Kidney glomerular epithelial cell (primary cell): ENCODE measurements around the gene ST8SIA5.
"Not testable (repeated sequence)": the region's sequence is repeated elsewhere in the genome, so short reads cannot be mapped to it uniquely, and the experiment has no call there.

Experiments used
- DNase-seq: peaks from one replicate; lab custom pipeline; 2025; lab: John Stamatoyannopoulos, UW

The ST8SIA5 gene, protein sequence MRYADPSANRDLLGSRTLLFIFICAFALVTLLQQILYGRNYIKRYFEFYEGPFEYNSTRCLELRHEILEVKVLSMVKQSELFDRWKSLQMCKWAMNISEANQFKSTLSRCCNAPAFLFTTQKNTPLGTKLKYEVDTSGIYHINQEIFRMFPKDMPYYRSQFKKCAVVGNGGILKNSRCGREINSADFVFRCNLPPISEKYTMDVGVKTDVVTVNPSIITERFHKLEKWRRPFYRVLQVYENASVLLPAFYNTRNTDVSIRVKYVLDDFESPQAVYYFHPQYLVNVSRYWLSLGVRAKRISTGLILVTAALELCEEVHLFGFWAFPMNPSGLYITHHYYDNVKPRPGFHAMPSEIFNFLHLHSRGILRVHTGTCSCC

DNA sequence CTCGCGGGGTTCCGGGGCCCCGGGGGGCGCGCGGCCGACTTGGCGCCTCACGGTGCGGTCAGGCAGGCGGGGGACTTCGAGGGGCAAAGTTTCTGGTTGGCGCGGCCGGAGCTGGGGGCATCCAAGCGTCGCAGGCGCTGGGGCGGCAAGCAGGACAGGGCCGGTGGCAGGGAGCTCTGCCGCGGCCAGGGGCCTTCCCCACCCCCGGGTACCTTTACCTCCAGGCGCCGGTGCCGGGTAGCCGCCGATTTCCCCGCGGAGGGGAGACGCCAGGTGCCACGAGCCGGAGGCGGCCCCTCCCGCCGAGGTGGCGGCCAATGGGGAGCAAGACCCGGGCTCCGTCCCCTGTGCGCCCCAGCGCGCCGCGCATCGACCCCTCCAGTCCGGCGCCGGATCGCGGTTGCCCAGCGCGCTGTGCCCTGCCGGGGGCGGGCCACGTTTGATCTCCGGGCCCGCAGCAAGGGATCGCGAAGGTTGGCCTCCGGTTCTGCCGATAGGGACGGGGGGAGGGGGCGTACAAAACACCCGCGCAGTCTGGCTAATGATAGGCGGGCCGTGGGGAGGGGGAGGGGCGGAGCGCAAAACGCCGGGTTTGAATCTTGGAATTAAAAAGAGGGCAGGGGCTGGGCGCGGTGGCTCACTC, at the start of gene ST8SIA5:
Gene ST8SIA5 (minus strand): TSS at position 495 of the 643 bp plus-strand sequence. CDS start 545 bp downstream, outside the sequence.
- DNase-seq = no peak

DNA sequence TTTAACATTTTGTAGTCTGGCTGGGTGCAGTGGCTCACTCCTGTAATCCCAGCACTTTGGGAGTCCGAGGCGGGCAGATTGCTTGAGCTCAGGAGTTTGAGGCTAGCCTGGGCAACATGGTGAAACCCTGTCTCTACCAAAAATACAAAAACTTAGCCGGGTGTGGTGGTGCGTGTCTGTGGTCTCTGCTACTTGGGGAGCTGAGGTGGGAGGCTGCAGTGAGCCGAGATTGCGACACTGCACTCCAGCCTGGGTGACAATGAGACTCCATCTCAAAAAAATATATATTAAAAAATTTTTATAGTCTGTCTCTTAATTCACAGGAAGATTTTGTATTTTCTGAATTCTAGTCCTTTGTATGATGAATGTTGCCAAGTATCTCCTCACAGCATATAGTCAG, 39.1 kb upstream of the ST8SIA5 start:
- DNase-seq = not testable (repeated sequence)

DNA sequence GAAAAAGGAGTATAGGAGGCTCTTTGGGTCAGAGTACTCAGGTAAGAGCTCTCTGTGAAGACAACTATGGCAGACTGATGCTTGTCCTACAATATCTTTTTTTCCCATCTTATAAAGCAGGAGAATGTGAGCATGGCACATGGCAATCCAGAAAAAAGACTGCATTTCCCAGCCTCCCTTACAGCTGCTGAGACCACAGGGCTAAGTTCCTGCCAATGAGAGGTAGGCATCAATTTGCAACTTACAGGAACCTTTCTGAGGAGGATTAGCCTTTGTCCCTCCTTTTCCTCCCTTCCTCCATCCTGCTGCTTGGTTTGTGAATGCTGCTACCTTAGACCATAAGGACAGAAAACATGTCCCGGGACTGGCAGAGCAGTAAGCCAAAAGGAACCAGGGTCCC, 37.8 kb upstream of the ST8SIA5 start:
- DNase-seq = no peak

DNA sequence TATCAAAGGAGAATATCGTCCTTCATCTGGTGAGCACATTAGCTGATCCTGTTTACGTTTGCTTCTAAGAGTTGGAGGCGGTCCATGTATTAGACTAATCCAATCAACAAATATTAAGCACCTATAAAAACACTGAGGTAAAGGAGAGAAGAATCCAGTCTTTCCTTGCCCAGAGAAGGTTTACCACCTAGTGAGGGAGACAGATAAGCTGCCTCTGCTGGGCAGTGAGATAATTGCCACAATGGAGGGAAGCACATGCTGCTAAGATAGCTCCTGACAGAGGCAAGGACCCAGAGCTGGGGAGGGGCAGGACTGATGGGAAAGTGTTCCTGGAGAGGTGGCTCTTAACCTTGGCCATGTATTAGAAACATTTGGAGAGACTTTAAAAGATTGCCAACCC, 36.7 kb upstream of the ST8SIA5 start:
- DNase-seq = no peak

DNA sequence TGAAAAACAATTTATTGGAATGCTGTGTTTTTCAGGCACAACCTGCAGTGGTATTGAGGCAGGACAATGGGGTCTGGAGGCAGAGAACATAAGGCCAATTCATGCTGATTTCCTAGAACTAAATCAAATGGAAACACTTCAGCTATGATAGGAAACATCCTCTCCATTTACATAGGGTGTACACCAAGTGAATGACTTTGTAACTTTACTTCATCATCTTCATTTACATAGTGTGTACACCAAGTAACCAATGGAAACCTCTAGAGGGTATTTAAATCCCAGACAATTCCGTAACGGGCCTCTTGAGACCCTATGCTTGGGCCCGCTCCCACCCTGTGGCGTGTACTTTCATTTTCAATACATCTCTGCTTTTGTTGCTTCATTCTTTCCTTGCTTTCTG, 32.2 kb upstream of the ST8SIA5 start:
- no peak for DNase-seq

DNA sequence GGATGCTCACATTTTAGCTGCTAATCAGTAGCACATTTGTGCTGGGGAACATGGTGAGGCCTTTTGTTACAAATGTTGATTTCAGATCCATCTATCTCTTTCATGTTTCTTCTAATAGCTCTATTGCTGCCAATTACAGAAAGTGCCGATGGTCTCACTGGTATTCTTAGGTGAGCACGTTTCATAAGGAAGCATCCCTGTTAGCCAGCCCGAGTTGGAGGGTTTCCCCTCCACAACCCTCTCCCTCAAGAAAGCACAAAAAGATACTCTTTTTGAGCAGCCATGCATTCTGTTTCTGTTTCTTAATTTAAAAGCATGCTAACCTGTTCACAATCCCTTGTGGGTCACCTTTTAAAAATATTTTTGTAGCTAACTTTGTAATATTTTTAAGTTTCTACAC, 30.8 kb upstream of the ST8SIA5 start:
- no peak for DNase-seq

DNA sequence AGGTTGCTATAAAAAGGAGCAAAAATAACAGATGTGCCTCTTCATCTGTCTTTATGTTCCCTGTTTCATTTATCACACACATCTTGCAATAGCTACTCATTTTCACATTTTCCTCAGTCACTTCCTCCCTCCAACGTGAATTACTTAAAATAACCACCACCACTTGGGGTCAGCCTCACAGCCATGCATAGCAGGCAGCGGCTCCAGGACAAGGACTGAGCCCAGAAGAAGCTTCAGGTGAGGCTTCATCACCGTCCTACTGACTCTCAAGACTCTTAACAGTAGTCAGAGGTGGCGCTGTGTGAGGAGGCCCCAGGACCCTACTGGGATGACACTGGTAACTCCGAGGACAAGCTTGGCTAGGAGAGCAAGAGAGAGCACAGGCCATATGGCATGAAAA, 15.5 kb upstream of the ST8SIA5 start:
- DNase-seq = no peak

DNA sequence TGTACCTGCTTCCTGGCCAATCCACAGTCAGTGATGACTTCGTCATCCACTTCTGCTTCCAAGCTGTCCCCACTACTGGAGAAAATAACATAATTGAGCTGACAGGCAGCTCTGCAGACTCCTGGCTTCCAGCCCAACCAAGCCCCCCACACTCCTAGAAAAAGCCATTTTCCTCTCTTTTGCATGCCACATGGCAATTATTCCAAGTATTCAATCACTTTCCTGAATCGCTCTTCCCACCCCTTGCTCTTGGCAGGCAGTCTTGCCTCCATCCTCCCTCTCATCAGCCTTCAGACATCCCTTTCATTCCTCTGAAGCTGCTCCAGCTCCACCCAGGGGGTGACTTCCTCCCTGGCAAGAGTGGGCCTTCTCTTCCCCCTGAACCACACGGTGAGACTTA, 14.3 kb upstream of the ST8SIA5 start:
- no peak for DNase-seq

DNA sequence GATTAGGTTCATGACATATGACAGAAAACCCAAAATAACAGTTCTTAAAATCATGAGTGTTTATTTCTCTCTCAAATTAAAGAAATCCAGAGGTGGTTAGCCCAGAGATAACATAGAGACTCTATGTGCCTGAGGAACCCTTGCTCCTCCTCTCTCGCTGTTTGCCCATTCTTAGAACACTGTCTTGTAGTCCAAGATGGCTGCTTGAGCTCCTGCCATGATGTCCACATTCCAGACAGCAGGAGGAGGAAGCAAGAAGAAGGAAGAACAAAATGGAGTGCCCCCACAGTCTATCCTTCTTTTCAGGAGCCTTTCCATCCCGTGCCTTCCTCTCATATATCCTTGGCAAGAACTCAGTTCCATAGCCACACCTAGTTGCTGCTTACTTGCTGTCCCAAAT, 13.9 kb upstream of the ST8SIA5 start:
- no peak for DNase-seq

DNA sequence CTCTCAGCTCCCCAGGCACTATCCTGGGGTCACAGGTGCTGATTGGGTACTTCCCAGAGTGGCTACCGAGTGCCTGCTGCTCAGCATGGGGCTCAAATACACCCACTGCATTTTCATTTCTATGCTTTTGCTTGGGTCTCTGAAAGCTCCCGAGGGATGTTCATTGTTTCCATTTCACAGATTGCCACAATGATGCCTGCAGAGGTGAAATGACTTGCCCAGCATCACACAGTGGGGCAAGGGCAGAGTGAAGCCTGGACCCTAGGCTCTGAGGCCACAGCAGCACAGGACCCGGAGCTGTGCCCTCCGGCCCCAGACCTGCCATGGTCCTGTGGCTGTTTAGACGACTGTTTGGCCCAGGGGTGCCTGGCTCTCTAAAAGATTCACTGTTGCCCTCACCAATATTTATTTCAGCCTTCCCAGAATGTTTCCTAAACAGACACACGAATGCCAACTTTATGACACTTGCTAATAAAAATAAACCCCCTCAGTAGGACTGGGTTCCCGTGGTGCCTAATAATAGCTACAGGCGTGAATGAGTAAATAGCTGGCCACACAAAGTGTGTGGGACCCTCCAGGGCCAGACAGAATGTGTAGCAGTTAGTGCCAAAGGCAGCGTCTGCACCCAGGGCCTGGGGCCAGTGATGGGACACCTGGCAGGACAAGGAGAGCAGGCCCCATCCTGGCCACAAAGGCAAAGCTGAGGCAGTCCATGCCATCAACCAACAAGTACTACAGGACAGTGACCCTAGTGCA, 11.5 kb upstream of the ST8SIA5 start:
- DNase-seq = no peak

DNA sequence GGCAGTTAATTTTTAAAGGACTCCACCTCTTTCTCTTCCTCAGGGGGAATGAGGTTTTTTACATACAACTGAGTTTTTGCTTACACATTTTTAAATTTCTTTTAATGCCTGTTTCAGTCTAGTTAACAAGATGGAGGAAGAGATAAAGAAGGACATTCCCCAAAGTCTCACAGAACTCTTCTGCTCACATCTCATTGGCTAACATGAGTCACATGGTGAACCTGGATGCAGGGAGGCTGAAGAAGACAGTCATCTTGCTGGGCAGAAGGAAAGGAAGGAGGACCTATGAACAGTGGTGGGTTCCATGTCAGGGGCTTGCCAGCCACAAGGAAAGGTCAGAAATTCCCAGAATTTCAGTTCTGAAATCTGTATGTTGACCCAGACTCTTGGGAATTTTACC, 10.4 kb upstream of the ST8SIA5 start:
- no peak for DNase-seq

DNA sequence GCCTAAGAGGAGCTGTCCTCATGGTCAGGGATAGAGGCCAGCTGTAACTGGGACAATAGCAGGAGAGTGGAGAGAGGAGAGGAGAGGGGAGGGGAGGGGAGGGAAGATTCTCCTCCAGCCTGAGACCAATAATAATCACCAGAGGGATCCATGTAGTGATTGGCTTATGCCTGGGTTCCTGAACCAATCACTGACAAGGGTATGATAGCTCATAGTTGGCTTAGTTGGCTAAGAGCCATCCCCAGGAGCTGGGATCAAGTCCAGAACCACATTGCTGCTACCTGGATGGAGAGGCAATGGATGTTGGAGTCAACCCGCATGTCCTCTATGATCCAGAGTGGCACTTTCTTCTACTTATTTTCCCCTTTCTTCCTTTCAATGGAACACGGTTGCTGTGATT, 7.7 kb upstream of the ST8SIA5 start:
- no peak for DNase-seq

DNA sequence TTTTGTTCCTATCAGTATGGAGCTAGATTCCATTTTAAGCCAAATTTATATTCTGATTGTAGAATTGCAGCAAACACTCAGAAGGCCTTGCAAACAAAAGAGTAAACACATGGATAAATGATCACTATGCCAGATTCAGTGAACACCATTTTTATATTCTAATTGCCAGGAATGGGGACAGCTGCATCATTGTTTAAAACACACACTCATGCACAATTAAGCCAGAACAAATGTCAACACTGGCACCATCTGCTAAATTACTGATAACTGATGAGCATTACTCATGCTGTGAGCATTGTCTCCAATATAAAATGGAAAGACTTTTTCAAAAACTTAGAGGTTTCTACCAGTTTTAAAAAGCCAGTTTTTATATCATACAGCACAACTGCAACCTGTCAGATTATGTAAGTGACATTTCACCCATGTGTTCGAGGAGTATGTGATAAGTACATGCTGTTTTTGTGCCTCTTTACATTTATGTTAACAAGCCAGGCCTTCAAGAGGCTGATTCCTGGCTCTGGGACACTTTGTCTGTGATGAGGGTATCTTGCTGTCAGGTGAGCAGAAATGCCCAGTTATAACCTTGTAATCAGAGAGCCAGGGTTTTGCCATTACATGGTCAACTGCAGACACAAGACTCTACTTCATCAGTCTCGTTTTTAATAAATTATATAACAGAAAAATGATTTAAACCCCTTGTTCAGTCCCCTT, 4.4 kb upstream of the ST8SIA5 start:
- DNase-seq = no peak

DNA sequence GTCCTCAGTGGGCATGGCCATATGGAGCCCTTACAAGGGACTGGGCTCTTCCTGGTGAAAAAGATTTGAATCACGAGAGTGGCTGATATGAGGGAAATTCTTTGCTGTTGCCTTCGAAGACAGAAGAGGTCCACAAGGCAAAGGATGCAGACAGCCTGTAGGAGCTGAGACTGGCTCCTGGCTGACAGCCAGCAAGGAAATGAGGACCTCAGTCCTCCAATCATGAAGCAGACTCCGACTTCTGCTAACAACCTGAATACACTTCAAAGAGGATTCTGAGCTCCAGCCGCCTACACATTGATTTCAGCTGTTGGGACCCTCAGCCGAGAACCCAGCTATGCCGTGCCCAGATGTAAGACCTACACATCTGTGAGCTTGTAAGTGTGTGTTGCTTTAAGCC, 3.0 kb upstream of the ST8SIA5 start:
- no peak for DNase-seq

DNA sequence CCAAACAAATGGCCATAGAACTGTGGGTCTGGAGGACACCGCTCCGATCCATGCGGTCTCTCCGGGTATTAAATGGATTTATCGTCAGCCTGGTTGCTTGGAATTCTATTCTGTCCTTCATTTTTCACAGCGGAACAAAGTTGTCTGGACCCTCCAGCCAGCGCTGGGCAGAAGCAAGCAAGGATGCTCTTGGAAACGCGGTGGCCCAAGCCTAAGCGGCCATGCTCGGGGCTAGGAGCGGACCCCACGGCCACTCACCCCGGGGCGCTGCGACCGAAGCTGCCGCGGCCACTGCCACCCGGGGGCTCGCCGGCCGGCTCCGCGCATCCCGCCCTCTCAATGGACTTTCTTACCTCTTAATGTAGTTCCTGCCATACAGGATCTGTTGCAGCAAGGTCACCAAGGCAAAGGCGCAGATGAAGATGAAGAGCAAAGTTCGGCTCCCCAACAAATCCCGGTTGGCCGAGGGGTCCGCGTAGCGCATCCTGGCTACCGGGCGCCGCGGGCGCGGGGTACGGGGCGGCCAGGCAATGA, 761 bp downstream of the ST8SIA5 start:
- DNase-seq = no peak

DNA sequence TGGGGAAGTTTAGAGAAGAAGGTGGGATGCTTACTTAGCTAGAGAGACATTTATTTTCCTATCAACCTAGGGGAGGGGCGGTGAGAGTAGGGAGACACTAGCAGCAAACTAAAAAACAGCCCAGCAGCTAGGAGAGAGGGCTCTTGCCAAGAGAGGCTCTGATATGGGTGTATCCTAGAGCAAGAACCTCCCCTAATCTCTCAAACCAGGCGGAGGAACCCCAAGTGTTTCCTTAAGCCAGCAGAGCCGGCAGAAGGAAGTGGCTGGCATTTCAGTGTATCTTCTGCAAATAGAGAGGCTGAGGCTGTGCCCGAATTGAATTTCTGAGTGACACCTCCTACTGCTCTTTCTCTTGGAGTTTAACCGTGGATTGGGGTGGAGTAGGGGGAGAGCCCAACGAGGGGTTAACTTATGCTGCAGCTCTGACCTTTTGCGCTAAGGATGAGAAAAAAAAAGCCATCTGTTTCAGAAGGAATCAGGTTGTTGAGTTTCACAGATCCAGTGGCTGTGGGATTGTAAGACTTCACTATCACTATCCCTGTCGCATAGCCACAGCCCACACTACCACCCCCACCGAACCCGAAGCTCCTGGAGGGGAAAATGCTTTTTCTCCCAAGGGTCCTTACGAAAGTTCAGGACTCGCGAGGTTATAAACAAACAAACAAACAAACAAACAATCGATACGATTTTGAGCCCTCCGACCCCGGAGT, 1.4 kb downstream of the ST8SIA5 start:
- DNase-seq = no peak

DNA sequence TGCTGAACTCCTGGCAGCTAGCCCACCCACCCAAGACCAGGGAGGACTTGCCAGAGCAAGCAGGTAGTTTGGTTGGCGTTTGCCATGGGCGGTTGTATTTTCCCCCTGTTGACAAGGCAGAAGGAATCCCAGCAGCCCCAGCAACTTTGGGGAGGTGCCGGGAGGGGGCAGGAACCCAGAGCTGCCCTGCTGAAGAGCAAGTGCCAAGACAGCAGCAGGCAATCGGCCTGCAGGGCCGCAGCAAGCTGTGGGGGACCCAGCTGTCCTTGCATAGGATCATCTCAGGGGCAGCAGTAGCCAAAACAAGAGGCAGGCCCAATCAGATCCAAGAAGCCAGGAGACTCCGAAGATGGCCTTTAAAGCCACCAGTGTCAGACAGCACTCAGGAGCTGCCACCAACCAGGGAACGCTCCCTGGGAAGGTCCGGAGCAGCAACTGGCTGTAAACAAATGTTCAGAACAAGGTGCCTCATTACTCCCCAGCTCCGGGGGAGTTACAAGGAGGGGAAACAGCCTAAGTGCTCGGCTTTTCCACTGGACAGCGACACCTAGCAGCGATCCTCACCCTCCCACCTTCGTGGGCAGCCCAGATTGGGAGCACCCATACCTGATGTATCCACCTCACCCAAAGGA, 2.1 kb downstream of the ST8SIA5 start:
- no peak for DNase-seq

DNA sequence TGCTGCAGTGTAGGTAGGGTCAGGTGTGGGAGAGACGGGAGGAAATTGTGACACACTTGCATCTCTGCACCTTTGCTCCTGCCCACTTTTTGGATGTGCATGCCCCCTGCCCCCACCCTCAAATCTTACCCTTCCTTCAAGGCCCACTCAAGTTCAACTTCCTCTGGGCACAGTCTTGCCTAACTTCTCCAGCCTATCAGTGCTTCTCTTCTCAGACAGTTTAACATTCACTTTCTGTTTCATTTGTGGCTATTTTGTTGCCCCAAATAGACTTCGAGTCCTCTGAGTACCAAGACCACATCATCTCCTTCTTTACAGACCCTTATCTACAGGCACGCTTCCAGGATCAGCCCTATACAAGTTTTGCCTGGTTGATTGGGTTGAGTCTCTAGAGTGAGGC, 2.7 kb downstream of the ST8SIA5 start:
- no peak for DNase-seq

DNA sequence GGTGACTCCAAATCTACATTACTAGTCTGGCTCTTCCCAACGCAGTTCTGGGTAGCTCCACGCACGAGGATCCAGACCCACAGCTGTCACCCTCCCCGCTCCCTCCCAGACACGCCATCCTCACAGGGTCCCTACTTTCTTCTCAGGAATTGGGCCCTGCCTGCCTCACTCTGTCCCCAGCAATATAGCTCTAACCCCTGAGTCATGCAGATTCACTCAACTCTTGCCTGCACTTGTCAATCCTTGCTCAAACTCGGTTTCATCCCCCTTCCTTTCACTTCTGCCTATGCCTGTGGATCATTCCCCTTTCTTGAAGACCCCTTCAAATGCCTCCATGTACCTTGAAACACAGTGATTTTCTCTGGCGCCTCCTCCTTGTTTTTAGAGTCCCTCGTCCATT, 5.0 kb downstream of the ST8SIA5 start:
- no peak for DNase-seq

DNA sequence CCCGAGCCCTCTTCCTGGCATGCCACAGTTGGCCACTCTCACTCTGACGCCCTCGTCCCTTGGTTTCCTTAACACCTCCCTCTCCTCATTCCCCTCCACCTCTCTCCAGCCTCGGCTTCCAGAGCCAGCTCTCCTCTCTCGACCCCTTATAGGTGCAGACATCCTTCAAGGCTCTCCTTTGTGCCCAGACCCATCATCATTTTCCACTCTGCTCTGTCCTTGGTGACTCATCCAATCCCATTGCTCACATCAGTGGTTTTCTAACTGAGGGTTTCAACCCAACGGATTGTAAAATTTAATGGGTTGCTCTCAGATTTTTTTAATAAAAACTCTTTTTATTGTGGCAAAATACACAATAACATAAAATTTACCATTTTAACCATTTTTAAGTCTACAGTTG, 6.2 kb downstream of the ST8SIA5 start:
- no peak for DNase-seq

DNA sequence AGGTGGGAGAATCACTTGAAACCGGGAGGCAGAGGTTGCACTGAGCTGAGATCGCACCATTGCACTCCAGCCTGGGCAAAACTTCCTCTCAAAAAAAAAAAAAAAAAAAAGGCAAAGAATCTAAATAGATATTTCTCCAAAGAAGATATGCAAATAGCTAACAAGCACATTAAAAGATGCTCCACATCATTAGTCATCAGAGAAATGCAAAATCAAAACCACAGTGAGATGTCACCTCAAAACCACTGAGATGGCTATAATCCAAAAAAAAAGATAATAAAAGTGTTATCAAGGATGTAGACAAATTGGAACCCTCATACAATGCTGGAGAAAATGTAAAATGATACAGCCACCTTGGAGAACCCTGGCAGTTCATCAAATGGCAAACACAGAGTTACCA, 8.4 kb downstream of the ST8SIA5 start:
- DNase-seq = no peak
